ENCODE data around the gene ZNF330. TPM values are rescaled to one million over a fixed set of nuclear protein-coding genes. Genes with fewer than 3 reads are reported as not detected.

Gene ZNF330
- total RNA-seq, 4 donors from 2014 or later, result 27.5 to 42.4 (median 32.8) TPM

DNA sequence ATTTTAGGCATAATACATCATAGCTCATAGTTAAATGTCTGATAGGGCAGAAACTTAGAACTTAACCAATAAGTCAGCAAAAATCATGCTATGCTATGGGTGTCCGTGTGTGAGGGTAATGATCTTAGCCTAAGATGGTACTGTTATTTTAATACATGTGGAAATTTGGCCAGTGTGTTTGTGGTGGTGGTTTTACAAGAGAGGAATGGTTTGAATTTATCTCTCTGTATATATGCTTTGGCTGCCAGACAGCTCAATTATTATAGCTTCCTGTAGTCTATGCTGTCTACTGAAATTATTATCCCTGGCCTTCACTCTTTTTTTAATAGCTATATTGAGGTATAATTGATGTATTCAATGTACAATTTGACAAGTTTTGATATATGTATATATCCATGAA lies 21.3 kb downstream of the ZNF330 start:
- H3K9me3 ChIP-seq, result no peaks in the 10 kb centered on the region
- no peaks in the 10 kb centered on the region for H3K27me3 ChIP-seq
- H3K27ac ChIP-seq (replicated peaks in 1 of 4), result no peak overlapping the region
- TF ChIP-seq EP300 (IDR thresholded peaks at IDR 0.05) (no peak), POLR2AphosphoS5 (IDR thresholded peaks at IDR 0.05) (no peak), POLR2A (IDR thresholded peaks at IDR 0.05; ENCODE audit: low read depth) (no peak)
- TF ChIP-seq, protein P1, sequence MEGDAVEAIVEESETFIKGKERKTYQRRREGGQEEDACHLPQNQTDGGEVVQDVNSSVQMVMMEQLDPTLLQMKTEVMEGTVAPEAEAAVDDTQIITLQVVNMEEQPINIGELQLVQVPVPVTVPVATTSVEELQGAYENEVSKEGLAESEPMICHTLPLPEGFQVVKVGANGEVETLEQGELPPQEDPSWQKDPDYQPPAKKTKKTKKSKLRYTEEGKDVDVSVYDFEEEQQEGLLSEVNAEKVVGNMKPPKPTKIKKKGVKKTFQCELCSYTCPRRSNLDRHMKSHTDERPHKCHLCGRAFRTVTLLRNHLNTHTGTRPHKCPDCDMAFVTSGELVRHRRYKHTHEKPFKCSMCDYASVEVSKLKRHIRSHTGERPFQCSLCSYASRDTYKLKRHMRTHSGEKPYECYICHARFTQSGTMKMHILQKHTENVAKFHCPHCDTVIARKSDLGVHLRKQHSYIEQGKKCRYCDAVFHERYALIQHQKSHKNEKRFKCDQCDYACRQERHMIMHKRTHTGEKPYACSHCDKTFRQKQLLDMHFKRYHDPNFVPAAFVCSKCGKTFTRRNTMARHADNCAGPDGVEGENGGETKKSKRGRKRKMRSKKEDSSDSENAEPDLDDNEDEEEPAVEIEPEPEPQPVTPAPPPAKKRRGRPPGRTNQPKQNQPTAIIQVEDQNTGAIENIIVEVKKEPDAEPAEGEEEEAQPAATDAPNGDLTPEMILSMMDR (IDR thresholded peaks at IDR 0.05), result no peak
- H3K36me3 ChIP-seq, result no peaks in the 10 kb centered on the region
- no peak overlapping the region for H3K4me3 ChIP-seq
- DNase-seq (ENCODE audit: extremely low spot score), result no peak
- intact Hi-C loops (cut with DNase I), result no loop called here
- 59% methylated on average over 1 of the region's 1 CpG for WGBS
- H3K4me1 ChIP-seq, result peaks cover 0 to 13% (median 0%) of the 10 kb centered on the region in 4 donors

GRCh38 chr4:141244419-141244818 lies 23.7 kb downstream of the ZNF330 start:
- intact Hi-C loops (cut with DNase I), result no loop called here
- no peak for DNase-seq (ENCODE audit: extremely low spot score)
- Histone ChIP-seq H3K27me3 (no peaks in the 10 kb centered on the region), H3K4me1 (peaks cover 0 to 31% (median 6%) of the 10 kb centered on the region in 4 donors), H3K9me3 (no peaks in the 10 kb centered on the region), H3K4me3 (no peak overlapping the region), H3K36me3 (no peaks in the 10 kb centered on the region), H3K27ac (replicated peaks in 1 of 4) (no peak overlapping the region)
- 71% methylated on average over 1 of the region's 1 CpG for WGBS
- TF ChIP-seq POLR2A (IDR thresholded peaks at IDR 0.05; ENCODE audit: low read depth), result no peak
- no peak for TF ChIP-seq EP300 (IDR thresholded peaks at IDR 0.05)

GRCh38 chr4:141246243-141246642 lies 25.5 kb downstream of the ZNF330 start:
- H3K27me3 ChIP-seq, result no peaks in the 10 kb centered on the region
- H3K27ac ChIP-seq (replicated peaks in 1 of 4), result no peak overlapping the region
- H3K36me3 ChIP-seq, result no peaks in the 10 kb centered on the region
- H3K4me1 ChIP-seq, result peaks cover 0 to 31% (median 6%) of the 10 kb centered on the region in 4 donors
- WGBS, result 18% methylated on average over 2 of the region's 2 CpGs
- H3K4me3 ChIP-seq, result no peak overlapping the region
- no peaks in the 10 kb centered on the region for H3K9me3 ChIP-seq
- no peak for DNase-seq (ENCODE audit: extremely low spot score)
- intact Hi-C loops (cut with DNase I), result no loop called here
- TF ChIP-seq EP300 (IDR thresholded peaks at IDR 0.05), result no peak
- TF ChIP-seq POLR2AphosphoS5 (IDR thresholded peaks at IDR 0.05), result no peak

GRCh38 chr4:141246683-141247429 lies 26.2 kb downstream of the ZNF330 start:
- WGBS, result 81% methylated on average over 2 of the region's 2 CpGs
- intact Hi-C loops (cut with DNase I), result no loop called here
- TF ChIP-seq POLR2AphosphoS5 (IDR thresholded peaks at IDR 0.05) (no peak), POLR2A (IDR thresholded peaks at IDR 0.05; ENCODE audit: low read depth) (no peak), EP300 (IDR thresholded peaks at IDR 0.05) (no peak)
- TF ChIP-seq, protein P1 (IDR thresholded peaks at IDR 0.05), result no peak

DNA sequence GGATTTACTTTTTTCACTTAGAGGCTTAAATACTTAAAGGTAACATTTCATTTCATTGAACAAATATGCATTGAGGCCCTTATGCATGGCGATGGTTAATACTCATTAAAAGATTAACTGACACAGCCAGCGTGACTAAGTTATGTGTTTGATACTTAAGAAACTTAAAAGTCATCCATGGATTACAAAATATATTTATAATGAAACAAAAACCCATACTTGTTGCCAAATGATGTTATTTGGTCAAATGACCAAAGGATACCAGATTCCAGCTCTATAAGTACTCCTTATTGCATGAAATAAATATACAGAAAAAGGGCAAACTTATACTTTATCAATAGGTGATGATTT lies 26.7 kb downstream of the ZNF330 start:
- H3K27me3 ChIP-seq, result no peaks in the 10 kb centered on the region
- intact Hi-C loops (cut with DNase I), result no loop called here
- peaks cover 0 to 6% (median 0%) of the 10 kb centered on the region in 4 donors for H3K9me3 ChIP-seq
- no peaks in the 10 kb centered on the region for H3K36me3 ChIP-seq
- WGBS, result 77% methylated on average over 2 of the region's 2 CpGs
- DNase-seq (ENCODE audit: extremely low spot score), result no peak
- H3K27ac ChIP-seq (replicated peaks in 1 of 4), result no peak overlapping the region
- no peak overlapping the region for H3K4me3 ChIP-seq
- peaks cover 0 to 31% (median 6%) of the 10 kb centered on the region in 4 donors for H3K4me1 ChIP-seq
- no peak for TF ChIP-seq POLR2AphosphoS5 (IDR thresholded peaks at IDR 0.05)
- TF ChIP-seq, protein P1 (IDR thresholded peaks at IDR 0.05), result no peak

More at GRCh38 chr4:141246683-141247429, 26.2 kb downstream of the ZNF330 start:
- Histone ChIP-seq H3K36me3 (no peaks in the 10 kb centered on the region), H3K4me1 (peaks cover 0 to 31% (median 6%) of the 10 kb centered on the region in 4 donors), H3K27me3 (no peaks in the 10 kb centered on the region), H3K4me3 (no peak overlapping the region), H3K9me3 (peaks cover 0 to under 1% (median 0%) of the 10 kb centered on the region in 4 donors), H3K27ac (replicated peaks in 1 of 4) (no peak overlapping the region)
- DNase-seq (ENCODE audit: extremely low spot score), result no peak

Data from esophagus muscularis mucosa (tissue), 4 donors.